Stomach (tissue), 4 donors: Measurements from ENCODE around the gene NDFIP1.

Experiments
- CTCF ChIP-seq, 7 experiments: fragments of 450-650 bp in 4 of 7; fragments of 200-600 bp in 3 of 7; sonication (generic) in 3 of 7; IDR thresholded peaks; one replicate each; pipeline ENCODE4 v1.5.1; 2016 to 2019; ENCODE audit warnings: antibody characterized with exemption in 7 of 7, control low read depth in 2 of 7, mild to moderate bottlenecking in 1 of 7
- POLR2AphosphoS5 ChIP-seq, 3 donors: sonication (generic); formaldehyde crosslinking; IDR thresholded peaks; one replicate each; pipeline ENCODE4 v1.6.1; 2016; ENCODE audit warnings: antibody characterized with exemption in 3 of 3

- no peak for TF ChIP-seq CTCF (IDR thresholded peaks at IDR 0.05)
- TF ChIP-seq POLR2AphosphoS5 (IDR thresholded peaks at IDR 0.05) = no peak
These were observed 29.3 kb upstream of the NDFIP1 start for GRCh38 chr5:142079306-142079721.
